ENCODE results near the gene IGSF21. TPM values are rescaled to one million over a fixed set of nuclear protein-coding genes. Genes with fewer than 3 reads are reported as not detected.

Gene IGSF21
- total RNA-seq, 4 donors from 2014 or later, result 0.68 to 3.5 (median 1.3) TPM

DNA sequence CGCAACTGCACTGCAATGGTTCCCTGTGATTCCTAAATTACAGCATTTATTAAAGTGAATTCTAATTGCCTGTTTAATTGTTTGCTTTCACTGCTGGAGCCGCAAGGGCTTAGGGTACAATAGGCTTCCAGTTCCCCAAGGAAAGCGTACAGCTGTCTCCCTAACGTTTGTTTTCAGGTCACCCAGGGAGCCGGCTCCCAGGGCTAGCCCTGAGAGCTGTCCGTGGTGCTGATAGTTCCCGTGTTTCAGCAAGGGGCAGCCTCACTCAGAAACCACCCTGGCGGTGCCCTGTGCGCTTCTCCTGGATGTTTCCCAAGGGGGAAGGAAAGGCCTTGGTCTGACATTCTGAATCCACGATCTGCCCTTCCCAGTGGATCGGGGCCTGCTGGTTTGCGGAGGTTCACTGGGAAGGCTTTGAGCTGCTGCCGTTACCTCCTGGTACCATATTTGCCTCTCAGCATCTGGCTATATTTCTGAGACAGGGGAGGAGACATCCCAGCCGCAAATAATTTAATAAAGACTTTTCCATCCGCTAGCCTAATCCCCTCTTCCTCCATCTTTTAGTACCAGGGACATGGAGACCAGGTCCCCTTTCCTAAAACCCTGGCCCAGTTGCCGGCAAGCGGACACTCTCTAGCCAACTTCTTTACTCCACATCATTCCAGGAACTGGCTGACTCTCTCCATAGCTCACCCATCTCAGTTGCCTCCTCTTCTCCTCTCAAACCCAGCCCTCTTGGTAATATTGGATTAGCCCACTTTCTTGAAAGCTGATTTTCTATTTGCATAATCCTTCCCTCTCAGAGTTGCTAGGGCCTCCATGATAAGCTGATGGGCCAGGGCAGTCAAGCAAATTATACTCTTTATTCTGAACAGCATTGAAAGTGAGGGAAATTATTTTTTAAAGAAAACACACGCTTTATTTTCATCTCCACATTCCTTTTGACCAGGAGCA is 149.0 kb downstream of the IGSF21 start:
- DNase-seq (ENCODE audit: low spot score in 2 of 2), result no peak

GRCh38 chr1:18257778-18258177 is 150.2 kb downstream of the IGSF21 start:
- H3K4me1 ChIP-seq, result no peaks in the 10 kb centered on the region
- no peaks in the 10 kb centered on the region for H3K36me3 ChIP-seq
- no peak overlapping the region for H3K27ac ChIP-seq
- 52% methylated on average over 3 of the region's 3 CpGs for WGBS
- H3K9me3 ChIP-seq, result no peaks in the 10 kb centered on the region
- peaks cover 39% of the 10 kb centered on the region for H3K27me3 ChIP-seq
- no peak for DNase-seq (ENCODE audit: low spot score in 2 of 2)
- no peak overlapping the region for H3K4me3 ChIP-seq
- TF ChIP-seq CTCF (IDR thresholded peaks at IDR 0.05), result no peak
- TF ChIP-seq EP300 (IDR thresholded peaks at IDR 0.05), result no peak
- no peak for TF ChIP-seq POLR2A (IDR thresholded peaks at IDR 0.05)
- TF ChIP-seq POLR2AphosphoS5 (IDR thresholded peaks at IDR 0.05), result no peak

More for the DNA sequence above, 149.0 kb downstream of the IGSF21 start:
- Histone ChIP-seq H3K27me3 (peaks cover 27% of the 10 kb centered on the region), H3K36me3 (no peaks in the 10 kb centered on the region), H3K4me3 (no peak overlapping the region), H3K4me1 (no peaks in the 10 kb centered on the region), H3K9me3 (no peaks in the 10 kb centered on the region), H3K27ac (no peak overlapping the region)
- TF ChIP-seq POLR2A (IDR thresholded peaks at IDR 0.05) (no peak), EP300 (IDR thresholded peaks at IDR 0.05) (no peak), POLR2AphosphoS5 (IDR thresholded peaks at IDR 0.05) (no peak), CTCF (IDR thresholded peaks at IDR 0.05) (no peak)
- 44% methylated on average over 13 of the region's 18 CpGs for WGBS

- H3K4me3 ChIP-seq, result no peak overlapping the region
- TF ChIP-seq POLR2A (IDR thresholded peaks at IDR 0.05), result no peak
- TF ChIP-seq CTCF (IDR thresholded peaks at IDR 0.05), result no peak
- no peak for TF ChIP-seq EP300 (IDR thresholded peaks at IDR 0.05)
- TF ChIP-seq POLR2AphosphoS5 (IDR thresholded peaks at IDR 0.05), result no peak
- WGBS, result 38% methylated on average over 2 of the region's 4 CpGs
- H3K36me3 ChIP-seq, result no peaks in the 10 kb centered on the region
- no peaks in the 10 kb centered on the region for H3K4me1 ChIP-seq
- no peaks in the 10 kb centered on the region for H3K9me3 ChIP-seq
- DNase-seq (ENCODE audit: low spot score in 2 of 2), result no peak
- H3K27ac ChIP-seq, result no peak overlapping the region
- H3K27me3 ChIP-seq, result peaks cover 43% of the 10 kb centered on the region
Measured at GRCh38 chr1:18261891-18262290, 154.3 kb downstream of the IGSF21 start.

DNA sequence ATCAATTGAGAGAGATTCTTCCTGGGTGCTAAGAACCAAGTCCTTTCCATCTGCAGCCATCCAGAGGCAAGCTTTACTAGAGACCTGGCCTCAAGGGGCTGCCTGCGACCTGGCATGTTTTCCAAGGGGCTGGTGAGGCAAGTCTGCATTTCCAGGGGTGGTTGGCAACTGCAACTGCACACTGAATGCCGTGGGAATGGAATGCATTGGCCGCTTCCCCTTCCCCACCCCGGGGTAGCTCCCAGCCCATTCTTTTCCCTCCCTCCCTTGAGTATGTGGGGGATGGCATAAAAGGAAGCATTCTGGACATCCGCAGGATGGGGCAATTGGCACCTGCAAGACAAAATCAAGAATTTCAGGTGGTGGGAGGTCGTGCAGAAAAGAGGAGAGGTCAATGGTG is 155.1 kb downstream of the IGSF21 start:
- H3K9me3 ChIP-seq, result no peaks in the 10 kb centered on the region
- WGBS, result 18% methylated on average over 6 of the region's 6 CpGs
- peaks cover 41% of the 10 kb centered on the region for H3K27me3 ChIP-seq
- H3K4me3 ChIP-seq, result no peak overlapping the region
- H3K4me1 ChIP-seq, result no peaks in the 10 kb centered on the region
- no peak overlapping the region for H3K27ac ChIP-seq
- DNase-seq (ENCODE audit: low spot score in 2 of 2), result no peak
- TF ChIP-seq CTCF (IDR thresholded peaks at IDR 0.05) (no peak), POLR2AphosphoS5 (IDR thresholded peaks at IDR 0.05) (no peak), POLR2A (IDR thresholded peaks at IDR 0.05) (no peak), EP300 (IDR thresholded peaks at IDR 0.05) (no peak)
- H3K36me3 ChIP-seq, result no peaks in the 10 kb centered on the region

DNA sequence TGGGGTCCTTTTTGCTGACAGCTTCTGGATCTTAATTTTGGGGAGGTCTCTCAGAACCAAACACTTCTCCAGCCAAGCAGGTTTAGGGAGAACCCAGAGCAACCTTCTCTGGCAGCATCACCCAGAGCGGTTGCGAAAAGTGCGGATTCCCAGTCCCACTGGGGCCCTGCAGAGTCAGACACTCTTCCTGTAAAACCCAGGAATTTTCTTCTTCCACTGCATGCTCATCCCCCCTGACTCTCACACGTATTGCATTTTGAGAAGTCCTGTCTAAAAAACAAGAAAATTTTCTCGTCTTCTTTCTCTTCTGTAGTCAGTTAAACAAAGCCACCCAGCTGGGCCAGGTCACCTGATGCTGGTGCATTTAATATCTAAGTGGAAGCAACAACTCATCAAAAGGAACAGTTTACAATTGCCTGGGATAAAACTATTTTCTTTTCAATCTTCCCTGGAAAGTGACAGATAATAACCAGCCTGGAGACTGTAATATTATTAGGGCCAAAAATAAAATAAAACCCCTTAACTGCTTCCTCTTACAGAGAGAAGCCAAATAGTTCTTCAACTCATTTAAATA is 156.0 kb downstream of the IGSF21 start:
- no peak for TF ChIP-seq POLR2AphosphoS5 (IDR thresholded peaks at IDR 0.05)
- no peak for TF ChIP-seq POLR2A (IDR thresholded peaks at IDR 0.05)
- no peak for TF ChIP-seq EP300 (IDR thresholded peaks at IDR 0.05)
- TF ChIP-seq CTCF (IDR thresholded peaks at IDR 0.05), result no peak
- Histone ChIP-seq H3K4me3 (no peak overlapping the region), H3K4me1 (no peaks in the 10 kb centered on the region), H3K9me3 (no peaks in the 10 kb centered on the region), H3K36me3 (no peaks in the 10 kb centered on the region), H3K27ac (no peak overlapping the region), H3K27me3 (peaks cover 33% of the 10 kb centered on the region)
- DNase-seq (ENCODE audit: low spot score in 2 of 2), result no peak
- 60% methylated on average over 5 of the region's 5 CpGs for WGBS

Measured in suprapubic skin (tissue), 4 donors.